IMR-90 (cell line): ENCODE data around the gene MAFF. TPM values are rescaled to one million over a fixed set of nuclear protein-coding genes. Genes with fewer than 3 reads are reported as not detected.
A peak's percentile ranks its signal among the peaks of the same experiment; 100 is the strongest.

Source experiments
- ATAC-seq: fragments of 200-7000 bp; cut with Tn5 transposase; 2 replicates; pipeline ENCODE4 v1.9.1; 2020; ENCODE audit warnings: low read depth, mild to moderate bottlenecking, moderate library complexity
- BruUV-seq: library from RNA; stranded (reverse); fragments of 400-500 nt; replicated peaks from 2 replicates; lab custom pipeline; 2021; lab: Mats Ljungman, UMichigan
- CTCF ChIA-PET: fragments of 300-600 bp; formaldehyde crosslinking; extraction: SDS; loops from one replicate; lab custom pipeline; 2021; ENCODE audit warnings: antibody characterized with exemption; lab: Yijun Ruan, JAX
- POLR2A ChIA-PET: fragments of 300-600 bp; sonication (Branson Sonifier 250); formaldehyde crosslinking; loops from one replicate; lab custom pipeline; 2022; ENCODE audit warnings: antibody characterized with exemption; ENCODE audit not compliant: unreplicated experiment; lab: Charles Lee
- DNase-seq: peaks from one replicate; pipeline ENCODE4 v3.0.0; 2013
- H2AFZ ChIP-seq: replicated peaks from 2 replicates; pipeline ENCODE3; 2013; ENCODE audit warnings: low read length, mild to moderate bottlenecking; ENCODE audit not compliant: poor library complexity
- H2AK5ac ChIP-seq: 2 replicates; pipeline ENCODE4 v1.6.1; 2013; ENCODE audit warnings: low read depth, low read length, inconsistent platforms
- H2AK9ac ChIP-seq: replicated peaks from 2 replicates; pipeline ENCODE3; 2013; ENCODE audit warnings: mild to moderate bottlenecking, low read depth, low read length, moderate library complexity; ENCODE audit not compliant: poor library complexity
- H2BK120ac ChIP-seq: 2 replicates; pipeline ENCODE4 v1.6.1; 2013; ENCODE audit warnings: low read depth, low read length, inconsistent platforms
- H2BK15ac ChIP-seq: 3 replicates; pipeline ENCODE4 v1.6.1; 2013; ENCODE audit warnings: low read depth, low read length, inconsistent platforms
- H2BK20ac ChIP-seq: 2 replicates; pipeline ENCODE4 v1.6.1; 2013; ENCODE audit warnings: low read depth, mild to moderate bottlenecking, inconsistent platforms, low read length, moderate library complexity
- H2BK5ac ChIP-seq: 2 replicates; pipeline ENCODE4 v1.6.1; 2013; ENCODE audit warnings: mild to moderate bottlenecking, low read depth, low read length, inconsistent platforms; ENCODE audit not compliant: poor library complexity, severe bottlenecking
- H3K14ac ChIP-seq: replicated peaks from 2 replicates; pipeline ENCODE4 v1.6.1; 2013; ENCODE audit warnings: low read depth, low read length, inconsistent platforms
- H3K18ac ChIP-seq: 2 replicates; pipeline ENCODE4 v1.6.1; 2013; ENCODE audit warnings: low read depth, low read length, control low read depth
- H3K23ac ChIP-seq: 2 replicates; pipeline ENCODE4 v1.6.1; 2013; ENCODE audit warnings: low read depth, low read length, inconsistent platforms
- H3K27ac ChIP-seq: 2 replicates; pipeline ENCODE4 v1.5.1; 2013; ENCODE audit warnings: mild to moderate bottlenecking, control low read depth, low read length; ENCODE audit not compliant: insufficient read depth
- H3K27me3 ChIP-seq: 2 replicates; pipeline ENCODE4 v1.6.1; 2013; ENCODE audit warnings: low read length; ENCODE audit not compliant: control insufficient read depth, insufficient read depth
- H3K36me3 ChIP-seq: 2 replicates; pipeline ENCODE4 v1.6.1; 2013; ENCODE audit warnings: low read length, mixed read lengths; ENCODE audit not compliant: control insufficient read depth, insufficient read depth
- H3K4ac ChIP-seq: 2 replicates; pipeline ENCODE4 v1.6.1; 2013; ENCODE audit warnings: low read depth, low read length, inconsistent platforms
- H3K4me1 ChIP-seq: 2 replicates; pipeline ENCODE4 v1.6.1; 2013; ENCODE audit warnings: low read length, mixed read lengths; ENCODE audit not compliant: control insufficient read depth, insufficient read depth
- H3K4me2 ChIP-seq: 2 replicates; pipeline ENCODE4 v1.6.1; 2013; ENCODE audit warnings: low read depth, mild to moderate bottlenecking, control low read depth, low read length, moderate library complexity
- H3K4me3 ChIP-seq: 2 replicates; pipeline ENCODE4 v1.5.1; 2013; ENCODE audit warnings: low read depth, mild to moderate bottlenecking, control low read depth, low read length, moderate library complexity; ENCODE audit not compliant: insufficient read depth
- H3K56ac ChIP-seq: 2 replicates; pipeline ENCODE4 v1.6.1; 2013; ENCODE audit warnings: low read length, inconsistent platforms; ENCODE audit not compliant: insufficient read depth; ENCODE audit errors: extremely low read depth
- H3K79me1 ChIP-seq, 2 experiments: 2 replicates each; pipeline ENCODE4 v1.6.1; 2013; ENCODE audit warnings: low read length in 2 of 2, inconsistent platforms in 1 of 2, low read depth in 1 of 2
- H3K9ac ChIP-seq: 2 replicates; pipeline ENCODE4 v1.6.1; 2013; ENCODE audit warnings: low read depth, low read length, control low read depth
- H3K9me1 ChIP-seq: 2 replicates; pipeline ENCODE4 v1.6.1; 2013; ENCODE audit warnings: low read length, inconsistent platforms; ENCODE audit not compliant: insufficient read depth
- H3K9me3 ChIP-seq: 2 replicates; pipeline ENCODE4 v1.6.1; 2013; ENCODE audit warnings: low read length; ENCODE audit not compliant: control insufficient read depth, insufficient read depth
- H4K20me1 ChIP-seq: 2 replicates; pipeline ENCODE4 v1.6.1; 2013; ENCODE audit warnings: low read length, inconsistent platforms; ENCODE audit not compliant: insufficient read depth
- H4K5ac ChIP-seq: 2 replicates; pipeline ENCODE4 v1.6.1; 2013; ENCODE audit warnings: mild to moderate bottlenecking, low read depth, low read length, control low read depth
- H4K8ac ChIP-seq, 2 experiments: 2 replicates each; pipeline ENCODE4 v1.6.1; 2013; ENCODE audit warnings: low read depth in 2 of 2, low read length in 2 of 2, control low read depth in 1 of 2, inconsistent platforms in 1 of 2
- H4K91ac ChIP-seq: 2 replicates; pipeline ENCODE4 v1.6.1; 2013; ENCODE audit warnings: low read depth, low read length, inconsistent platforms; ENCODE audit not compliant: insufficient read depth
- CTCF ChIP-seq: conservative IDR thresholded peaks from 2 replicates; pipeline ENCODE4 v1.5.1; 2012; ENCODE audit warnings: mild to moderate bottlenecking, low read depth, low read length, improper control_type of control experiment
- MAFK ChIP-seq: IDR thresholded peaks from 2 replicates; pipeline ENCODE4 v1.6.1; 2012; ENCODE audit warnings: low read depth, low read length, improper control_type of control experiment
- MAZ ChIP-seq: IDR thresholded peaks from 2 replicates; pipeline ENCODE4 v1.6.1; 2012; ENCODE audit warnings: low read depth, mild to moderate bottlenecking, low read length, improper control_type of control experiment, moderate library complexity, borderline replicate concordance
- RAD21 ChIP-seq: IDR thresholded peaks from 2 replicates; pipeline ENCODE4 v1.6.1; 2012; ENCODE audit warnings: low read length, improper control_type of control experiment
- WGBS, 2 experiments: methylation state at CpG; one replicate each; pipeline versions ENCODE4 v1.1.5 to v1.1.7; 2013; ENCODE audit warnings: missing lambda C conversion rate in 2 of 2; ENCODE audit not compliant: insufficient read length in 1 of 2; ENCODE audit errors: extremely low coverage in 2 of 2; 5-methylcytosine and 5-hydroxymethylcytosine counted together
- dilution Hi-C: fragments of 300-500 bp; cut with HindIII; formaldehyde crosslinking; loops from one replicate; pipeline ENCODE4 v1.14.3; 2018; ENCODE audit warnings: low sequenced_read_pairs; ENCODE audit not compliant: unreplicated experiment
- in situ Hi-C: fragments of 300-500 bp; cut with MboI; formaldehyde crosslinking; loops from 3 replicates; pipeline ENCODE4 v1.14.3; 2019; ENCODE audit warnings: low sequenced_read_pairs, inconsistent platforms, mixed read lengths
- intact Hi-C: fragments of 100-400 bp; cut with micrococcal nuclease; formaldehyde crosslinking; loops from 2 replicates; pipeline ENCODE4 v1.10.0; 2022
- polyA plus RNA-seq, 3 experiments: library from polyadenylated mRNA; depleted of rRNA; stranded (reverse); fragments of >200 nt; gene quantifications; 2 replicates each; pipeline ENCODE4 v1.2.3, GENCODE V29; 2012; ENCODE audit warnings: low replicate concordance in 1 of 3
- total RNA-seq: library from RNA; depleted of rRNA; stranded (reverse); fragments of >200 nt; gene quantifications from 2 replicates; pipeline ENCODE4 v1.2.3, GENCODE V29; 2012

The MAFF gene
- total and polyA plus RNA-seq, 2 of the 4 experiments (the other 2 are of a cell fraction): 18.3 to 25.9 TPM

- peaks cover 6% of the 10 kb centered on the region for H3K36me3 ChIP-seq
- no peaks in the 10 kb centered on the region for H3K27me3 ChIP-seq
- H3K4me3 ChIP-seq: no peak overlapping the region
- peak overlapping the region; percentile 87 for H2AK9ac ChIP-seq
- H3K9me1 ChIP-seq: peaks cover 48% of the 10 kb centered on the region
- in situ Hi-C loops (no loop called here), dilution Hi-C loops (no loop called here), intact Hi-C loops (no loop called here)
- peak; percentile 32; the same call in 1 of the 2 replicates for TF ChIP-seq RAD21
- TF ChIP-seq MAZ: no peak
- TF ChIP-seq CTCF: peak; percentile 25
- TF ChIP-seq MAFK: no peak
- H4K5ac ChIP-seq: no peak overlapping the region
- CTCF ChIA-PET: interaction anchor here (0.8 kb wide), 1 partner anchor 83 kb away, joined by 3 read pairs; no protein-coding TSS in a partner anchor
- H2BK20ac ChIP-seq: no peak overlapping the region
- H3K4me1 ChIP-seq: peaks cover 28% of the 10 kb centered on the region
- H4K91ac ChIP-seq: peak overlapping the region; percentile 15; the same call in 1 of the 2 replicates
- H3K79me1 ChIP-seq: peaks cover 12 to 94% of the 10 kb centered on the region in 2 experiments
- peak overlapping the region; percentile 87 for H3K23ac ChIP-seq
- no TSS peak for BruUV-seq
- H3K9me3 ChIP-seq: no peaks in the 10 kb centered on the region
- peak overlapping the region; percentile 66 for H3K4ac ChIP-seq
- H2AK5ac ChIP-seq: peak overlapping the region; percentile 73
- no peak overlapping the region for H3K18ac ChIP-seq
- no peak overlapping the region for H2BK5ac ChIP-seq
- ATAC-seq: peak; percentile 40
- H3K27ac ChIP-seq: peak overlapping the region; percentile 2; the same call in 1 of the 2 replicates
- POLR2A ChIA-PET: no interaction called here
- peak overlapping the region; percentile 28; the same call in 1 of the 2 replicates for H3K4me2 ChIP-seq
- peak; percentile 29 for DNase-seq
- 78% methylated on average over 1 of the region's 15 CpGs; no CpG with 5 or more reads in 1 of the 2 experiments for WGBS, 2 experiments
- peaks cover 91% of the 10 kb centered on the region for H4K20me1 ChIP-seq
- no peak overlapping the region for H2BK15ac ChIP-seq
- no peak overlapping the region for H3K14ac ChIP-seq
- peak overlapping the region in 1 of 2 experiments; percentile 28; a peak in 1 of 4 replicates for H4K8ac ChIP-seq
- H2AFZ ChIP-seq: no peak overlapping the region
- H3K9ac ChIP-seq: 0 out of 2 replicates have a peak overlapping the region, but pooled peaks have one; percentile 2
- no peak overlapping the region for H3K56ac ChIP-seq
- no peak overlapping the region; the same call in 1 of the 2 replicates for H2BK120ac ChIP-seq
Observed at GRCh38 chr22:38260761-38261681, 59.2 kb downstream of the MAFF start.
